HL-60 (cell line): ENCODE results near the gene RSPH10B2.
"Not testable (repeated sequence)": the region's sequence is repeated elsewhere in the genome, so short reads cannot be mapped to it uniquely, and the experiment has no call there.

ENCODE experiments used
- DNase-seq, 2 experiments: peaks; one replicate each; pipeline ENCODE4 v3.0.0-alpha.2; 2010 to 2020; ENCODE audit warnings: low read depth in 1 of 2, low spot score in 1 of 2
- H3K27ac ChIP-seq: fragments of 250-450 bp; sonication (Bioruptor Pico); replicated peaks from 2 replicates; pipeline ENCODE4 v1.5.1; 2020; ENCODE audit warnings: mild to moderate bottlenecking, moderate library complexity
- H3K27me3 ChIP-seq: fragments of 250-450 bp; sonication (Bioruptor Pico); 2 replicates; pipeline ENCODE4 v1.5.1; 2021; ENCODE audit warnings: mild to moderate bottlenecking, moderate library complexity; ENCODE audit not compliant: insufficient read depth, poor library complexity, severe bottlenecking
- H3K4me3 ChIP-seq: replicated peaks from 2 replicates; pipeline ENCODE4 v1.5.1; 2011; ENCODE audit warnings: mild to moderate bottlenecking, control low read depth, low read length; ENCODE audit not compliant: insufficient read depth
- GABPA ChIP-seq: IDR thresholded peaks from 2 replicates; pipeline ENCODE4 v1.6.1; 2012; ENCODE audit warnings: low read depth
- POLR2AphosphoS5 ChIP-seq: IDR thresholded peaks from 2 replicates; pipeline ENCODE4 v1.6.1; 2012; ENCODE audit warnings: low read depth
- SPI1 ChIP-seq: IDR thresholded peaks from 2 replicates; pipeline ENCODE4 v1.6.1; 2012; ENCODE audit warnings: low read depth, mild to moderate bottlenecking, borderline replicate concordance
- TF ChIP-seq, protein P1 (sequence below): IDR thresholded peaks from one replicate; pipeline ENCODE4 v1.5.1; 2011; ENCODE audit warnings: low read length, control low read depth, inconsistent platforms; ENCODE audit not compliant: insufficient read depth
- TF ChIP-seq, protein P2 (sequence below): IDR thresholded peaks from 2 replicates; pipeline ENCODE4 v1.6.1; 2012; ENCODE audit warnings: low read depth; ENCODE audit not compliant: insufficient replicate concordance

RSPH10B2 gene

DNA sequence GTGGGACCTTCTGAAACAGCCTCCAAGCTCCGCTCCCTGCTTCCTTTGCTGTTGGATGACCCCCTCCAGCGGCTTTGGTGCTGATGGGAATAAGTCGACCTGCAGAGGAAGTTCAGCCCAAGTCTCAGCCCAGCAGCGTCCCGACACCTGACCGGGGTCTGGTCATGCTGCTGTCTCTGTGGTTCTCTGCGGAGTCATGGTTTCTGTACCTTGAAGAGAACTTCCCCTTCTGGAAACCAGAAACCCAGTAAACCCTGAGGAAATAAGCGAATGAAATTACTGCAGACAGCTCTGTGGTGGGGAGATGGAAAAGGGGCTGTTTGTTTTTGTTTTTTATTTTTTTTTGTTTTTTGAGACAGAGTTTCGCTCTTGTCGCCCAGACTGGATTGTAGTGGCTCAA lies 28.9 kb upstream of the RSPH10B2 start:
- DNase-seq = peak; percentile 61 to 86
- TF ChIP-seq, protein P1, sequence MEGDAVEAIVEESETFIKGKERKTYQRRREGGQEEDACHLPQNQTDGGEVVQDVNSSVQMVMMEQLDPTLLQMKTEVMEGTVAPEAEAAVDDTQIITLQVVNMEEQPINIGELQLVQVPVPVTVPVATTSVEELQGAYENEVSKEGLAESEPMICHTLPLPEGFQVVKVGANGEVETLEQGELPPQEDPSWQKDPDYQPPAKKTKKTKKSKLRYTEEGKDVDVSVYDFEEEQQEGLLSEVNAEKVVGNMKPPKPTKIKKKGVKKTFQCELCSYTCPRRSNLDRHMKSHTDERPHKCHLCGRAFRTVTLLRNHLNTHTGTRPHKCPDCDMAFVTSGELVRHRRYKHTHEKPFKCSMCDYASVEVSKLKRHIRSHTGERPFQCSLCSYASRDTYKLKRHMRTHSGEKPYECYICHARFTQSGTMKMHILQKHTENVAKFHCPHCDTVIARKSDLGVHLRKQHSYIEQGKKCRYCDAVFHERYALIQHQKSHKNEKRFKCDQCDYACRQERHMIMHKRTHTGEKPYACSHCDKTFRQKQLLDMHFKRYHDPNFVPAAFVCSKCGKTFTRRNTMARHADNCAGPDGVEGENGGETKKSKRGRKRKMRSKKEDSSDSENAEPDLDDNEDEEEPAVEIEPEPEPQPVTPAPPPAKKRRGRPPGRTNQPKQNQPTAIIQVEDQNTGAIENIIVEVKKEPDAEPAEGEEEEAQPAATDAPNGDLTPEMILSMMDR = no peak
- peak; percentile 58; the same call in 1 of the 2 replicates for TF ChIP-seq SPI1
- TF ChIP-seq GABPA = no peak
- no peaks in the 10 kb centered on the region for H3K27me3 ChIP-seq
- H3K27ac ChIP-seq = peak overlapping the region; percentile 52
- H3K4me3 ChIP-seq = no peak overlapping the region

DNA sequence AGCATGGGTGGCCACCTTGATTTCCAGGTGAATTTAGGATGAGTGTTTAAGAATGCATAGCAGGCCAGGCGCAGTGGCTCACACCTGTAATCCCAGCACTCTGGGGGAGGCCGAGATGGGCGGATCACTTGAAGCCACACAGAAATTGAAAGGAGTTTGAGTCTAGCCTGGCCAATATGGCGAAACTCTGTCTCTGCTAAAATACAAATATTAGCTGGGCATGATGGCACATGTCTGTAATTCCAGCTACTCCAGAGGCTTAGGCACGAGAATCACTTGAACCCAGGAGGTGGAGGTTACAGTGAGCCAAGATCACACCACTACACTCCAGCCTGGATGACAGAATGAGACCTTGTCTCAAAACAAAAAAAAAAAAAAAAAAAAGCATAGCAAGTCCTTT lies 27.6 kb upstream of the RSPH10B2 start:
- H3K27ac ChIP-seq, DNase-seq, H3K27me3 ChIP-seq, H3K4me3 ChIP-seq: not testable (repeated sequence)

DNA sequence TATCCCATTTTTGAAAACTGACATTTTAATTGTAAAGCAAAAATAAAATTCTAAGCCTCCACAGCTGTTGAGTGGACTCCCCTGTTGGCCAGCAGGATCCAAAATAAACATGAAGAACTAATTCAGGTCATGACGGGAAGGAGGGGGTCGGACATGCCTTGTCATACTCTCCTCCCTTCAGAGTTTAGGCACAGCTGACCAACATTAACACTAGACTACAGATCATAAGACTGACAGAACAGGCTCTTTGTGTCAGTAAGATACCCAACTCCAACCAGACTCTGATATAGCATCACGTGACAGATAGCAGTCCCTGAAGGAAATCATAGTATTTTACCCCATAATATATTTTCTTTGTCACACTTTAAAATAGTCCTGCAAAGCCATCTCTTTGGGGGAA lies 26.2 kb upstream of the RSPH10B2 start:
- no peak for TF ChIP-seq SPI1
- TF ChIP-seq, protein P2, sequence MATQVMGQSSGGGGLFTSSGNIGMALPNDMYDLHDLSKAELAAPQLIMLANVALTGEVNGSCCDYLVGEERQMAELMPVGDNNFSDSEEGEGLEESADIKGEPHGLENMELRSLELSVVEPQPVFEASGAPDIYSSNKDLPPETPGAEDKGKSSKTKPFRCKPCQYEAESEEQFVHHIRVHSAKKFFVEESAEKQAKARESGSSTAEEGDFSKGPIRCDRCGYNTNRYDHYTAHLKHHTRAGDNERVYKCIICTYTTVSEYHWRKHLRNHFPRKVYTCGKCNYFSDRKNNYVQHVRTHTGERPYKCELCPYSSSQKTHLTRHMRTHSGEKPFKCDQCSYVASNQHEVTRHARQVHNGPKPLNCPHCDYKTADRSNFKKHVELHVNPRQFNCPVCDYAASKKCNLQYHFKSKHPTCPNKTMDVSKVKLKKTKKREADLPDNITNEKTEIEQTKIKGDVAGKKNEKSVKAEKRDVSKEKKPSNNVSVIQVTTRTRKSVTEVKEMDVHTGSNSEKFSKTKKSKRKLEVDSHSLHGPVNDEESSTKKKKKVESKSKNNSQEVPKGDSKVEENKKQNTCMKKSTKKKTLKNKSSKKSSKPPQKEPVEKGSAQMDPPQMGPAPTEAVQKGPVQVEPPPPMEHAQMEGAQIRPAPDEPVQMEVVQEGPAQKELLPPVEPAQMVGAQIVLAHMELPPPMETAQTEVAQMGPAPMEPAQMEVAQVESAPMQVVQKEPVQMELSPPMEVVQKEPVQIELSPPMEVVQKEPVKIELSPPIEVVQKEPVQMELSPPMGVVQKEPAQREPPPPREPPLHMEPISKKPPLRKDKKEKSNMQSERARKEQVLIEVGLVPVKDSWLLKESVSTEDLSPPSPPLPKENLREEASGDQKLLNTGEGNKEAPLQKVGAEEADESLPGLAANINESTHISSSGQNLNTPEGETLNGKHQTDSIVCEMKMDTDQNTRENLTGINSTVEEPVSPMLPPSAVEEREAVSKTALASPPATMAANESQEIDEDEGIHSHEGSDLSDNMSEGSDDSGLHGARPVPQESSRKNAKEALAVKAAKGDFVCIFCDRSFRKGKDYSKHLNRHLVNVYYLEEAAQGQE = no peak
- TF ChIP-seq, protein P1 = no peak
- no peak for DNase-seq
- H3K27ac ChIP-seq = no peak overlapping the region
- no peak overlapping the region for H3K4me3 ChIP-seq
- H3K27me3 ChIP-seq = no peaks in the 10 kb centered on the region

DNA sequence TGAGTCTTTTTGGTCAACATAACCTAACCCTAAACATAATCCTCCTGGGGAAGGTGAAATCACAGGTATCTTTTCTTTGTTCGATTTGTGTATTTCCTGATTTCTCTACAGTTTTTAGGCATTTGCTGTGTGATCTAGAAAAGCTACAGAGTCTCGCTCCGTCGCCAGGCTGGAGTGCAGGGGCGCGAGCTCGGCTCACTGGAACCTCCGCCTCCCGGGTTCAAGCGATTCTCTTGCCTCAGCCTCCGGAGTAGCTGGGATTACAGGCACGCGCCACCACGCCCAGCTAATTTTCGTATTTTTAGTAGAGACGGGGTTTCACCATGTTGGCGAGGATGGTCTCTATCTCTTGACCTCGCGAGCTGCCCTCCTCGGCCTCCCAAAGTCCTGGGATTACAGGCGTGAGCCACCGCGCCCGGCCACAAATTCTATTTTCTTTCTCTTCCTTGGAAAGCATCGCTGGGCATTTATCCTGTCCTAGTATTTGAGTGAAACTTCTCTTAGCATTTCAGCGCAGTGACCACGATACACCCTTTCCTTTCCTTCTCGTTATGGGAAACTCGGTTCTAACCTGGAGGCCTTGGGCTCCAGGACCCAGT lies 24.9 kb upstream of the RSPH10B2 start:
- H3K27ac ChIP-seq = peak overlapping the region; percentile 77
- not testable (repeated sequence) for H3K27me3 ChIP-seq, H3K4me3 ChIP-seq, DNase-seq

DNA sequence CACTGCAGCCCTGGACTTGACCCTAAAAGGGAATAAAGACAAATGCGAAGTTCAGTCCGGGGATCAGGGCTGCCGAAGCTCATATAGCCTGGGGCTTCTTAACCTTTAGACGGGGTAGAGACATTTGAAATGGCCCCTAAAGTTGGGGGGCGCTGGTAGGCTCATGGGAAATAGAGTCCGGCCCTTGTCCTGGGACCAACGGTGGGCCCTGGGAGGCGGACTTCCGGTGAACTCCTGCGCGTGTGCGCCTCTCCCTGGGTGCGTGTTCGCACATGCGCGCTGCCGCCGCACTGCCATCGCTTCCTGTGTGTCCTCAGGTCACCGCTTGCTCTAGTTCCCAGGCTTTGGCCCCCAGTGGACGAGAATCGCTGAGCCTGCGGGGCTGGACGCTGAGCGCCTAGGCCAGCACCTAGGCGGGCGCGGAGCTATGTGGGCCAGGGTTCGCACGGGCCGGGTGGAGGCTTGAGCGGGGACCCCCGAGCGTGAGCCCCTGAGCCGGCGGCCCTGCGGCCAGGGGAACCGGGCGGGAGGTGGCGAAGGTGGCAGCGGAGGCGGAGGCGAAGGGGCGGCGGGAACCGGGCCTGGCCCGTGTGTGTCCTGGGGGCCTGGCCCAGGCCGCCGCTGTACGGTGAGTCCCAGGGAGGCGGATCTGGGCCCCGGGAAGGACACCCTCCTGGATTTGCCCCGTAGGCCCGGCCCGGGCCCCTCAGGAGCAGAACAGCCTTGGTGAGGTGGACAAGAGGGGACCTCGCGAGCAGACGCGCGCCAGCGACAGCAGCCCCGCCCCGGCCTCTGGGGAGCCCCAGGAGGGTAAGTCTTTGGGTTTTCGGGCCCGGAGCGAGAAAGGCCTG lies 24.2 kb upstream of the RSPH10B2 start:
- Histone ChIP-seq H3K4me3 (peak overlapping the region; percentile 81), H3K27ac (peak overlapping the region; percentile 77), H3K27me3 (no peaks in the 10 kb centered on the region)
- peak; percentile 70 for TF ChIP-seq GABPA
- no peak for TF ChIP-seq SPI1
- peak; percentile 88 for TF ChIP-seq POLR2AphosphoS5
- peak; percentile 86 to 92 for DNase-seq

DNA sequence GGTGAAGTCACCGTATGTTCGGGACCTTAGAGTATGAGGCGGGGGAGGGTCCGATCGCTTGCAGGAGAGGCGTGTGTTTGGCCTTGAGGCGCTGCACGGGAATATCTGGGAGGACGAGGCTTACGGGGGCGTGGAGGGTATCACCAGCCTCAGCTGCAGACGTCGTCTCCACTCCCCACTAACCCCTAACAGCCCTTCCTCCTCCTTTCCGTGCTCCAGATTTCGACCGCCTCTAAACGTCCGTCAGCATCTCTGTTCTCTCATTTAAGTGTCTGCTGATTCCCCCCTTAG lies 23.6 kb upstream of the RSPH10B2 start:
- peak overlapping the region; percentile 81 for H3K4me3 ChIP-seq
- TF ChIP-seq, protein P2 = no peak
- TF ChIP-seq GABPA (no peak), POLR2AphosphoS5 (no peak), SPI1 (no peak)
- TF ChIP-seq, protein P1 = no peak
- DNase-seq = peak in 1 of 2 experiments; percentile 25
- no peaks in the 10 kb centered on the region for H3K27me3 ChIP-seq
- H3K27ac ChIP-seq = peak overlapping the region; percentile 77

DNA sequence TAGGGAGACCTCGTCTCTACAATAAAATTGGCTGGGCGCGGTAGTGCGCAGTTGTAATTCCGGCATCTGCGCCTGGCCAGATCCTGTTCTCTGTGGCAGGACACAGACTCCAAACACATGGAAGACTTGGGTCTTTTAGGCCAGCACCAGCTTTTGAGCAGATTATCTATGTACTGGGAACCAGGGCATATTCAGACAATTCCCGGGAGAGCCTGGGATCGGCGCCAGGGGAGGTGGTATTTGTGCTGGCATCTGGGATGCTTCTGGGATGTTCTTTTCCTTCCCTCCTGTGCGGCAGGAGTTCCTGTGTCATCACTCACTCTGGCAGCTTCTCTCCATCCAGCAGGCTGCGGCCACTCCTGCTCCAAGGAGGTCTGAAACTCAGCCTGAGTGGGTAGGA lies 15.5 kb upstream of the RSPH10B2 start:
- not testable (repeated sequence) for DNase-seq, H3K27me3 ChIP-seq, H3K4me3 ChIP-seq, H3K27ac ChIP-seq
